ENCODE results near the gene AKT2. TPM values are rescaled to one million over a fixed set of nuclear protein-coding genes. Genes with fewer than 3 reads are reported as not detected.

Gene AKT2
- total RNA-seq, 4 donors from 2014 or later = 88.0 to 387 (median 102) TPM

GRCh38 chr19:40231544-40232424 lies 53.4 kb downstream of the AKT2 start:
- peaks cover 5 to 6% (median 6%) of the 10 kb centered on the region in 3 donors for H3K27me3 ChIP-seq
- H3K4me3 ChIP-seq = no peak overlapping the region
- DNase-seq (no peak), ATAC-seq (peak in 1 of 2 donors; percentile 40)
- peaks cover 3 to 39% of the 10 kb centered on the region in 2 donors for H3K36me3 ChIP-seq
- intact Hi-C loops (cut with DNase I; ENCODE audit: low total_unique reads) = no loop called here
- in situ Hi-C loops (cut with MboI; ENCODE audit: low sequenced_read_pairs in 4 of 4) = no loop called here
- no peak for TF ChIP-seq POLR2A (IDR thresholded peaks at IDR 0.05)
- no peak for TF ChIP-seq CTCF (IDR thresholded peaks at IDR 0.05 in 4 of 5, conservative IDR thresholded peaks at IDR 0.05 in 1 of 5)
- no peaks in the 10 kb centered on the region for H3K9me3 ChIP-seq
- H3K4me1 ChIP-seq = peaks cover 6 to 17% of the 10 kb centered on the region in 2 donors
- H3K27ac ChIP-seq = peak overlapping the region in 2 of 4 donors; percentile 13 to 26

DNA sequence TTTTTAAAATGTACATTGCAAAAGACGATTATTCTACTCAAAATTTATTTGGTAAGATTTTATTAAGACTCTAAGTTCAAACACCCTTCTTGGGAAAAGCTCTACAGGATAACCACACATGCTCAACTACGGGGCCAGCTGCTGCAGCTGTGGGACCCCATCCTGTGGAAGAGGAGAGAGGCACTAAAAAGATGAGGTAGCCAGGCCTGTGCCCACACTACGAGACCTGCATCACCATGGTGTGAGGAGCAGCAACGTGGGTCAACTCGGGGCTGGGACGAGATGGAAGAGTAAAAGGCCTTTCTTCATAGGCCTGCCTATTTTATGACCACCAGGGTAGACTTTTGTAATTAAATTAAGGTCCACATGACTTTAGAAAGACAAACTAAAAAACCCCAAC lies 54.1 kb downstream of the AKT2 start:
- no peak overlapping the region for H3K27ac ChIP-seq
- TF ChIP-seq POLR2A (IDR thresholded peaks at IDR 0.05) = no peak
- TF ChIP-seq CTCF (IDR thresholded peaks at IDR 0.05 in 4 of 5, conservative IDR thresholded peaks at IDR 0.05 in 1 of 5) = no peak
- intact Hi-C loops (cut with DNase I; ENCODE audit: low total_unique reads) = no loop called here

DNA sequence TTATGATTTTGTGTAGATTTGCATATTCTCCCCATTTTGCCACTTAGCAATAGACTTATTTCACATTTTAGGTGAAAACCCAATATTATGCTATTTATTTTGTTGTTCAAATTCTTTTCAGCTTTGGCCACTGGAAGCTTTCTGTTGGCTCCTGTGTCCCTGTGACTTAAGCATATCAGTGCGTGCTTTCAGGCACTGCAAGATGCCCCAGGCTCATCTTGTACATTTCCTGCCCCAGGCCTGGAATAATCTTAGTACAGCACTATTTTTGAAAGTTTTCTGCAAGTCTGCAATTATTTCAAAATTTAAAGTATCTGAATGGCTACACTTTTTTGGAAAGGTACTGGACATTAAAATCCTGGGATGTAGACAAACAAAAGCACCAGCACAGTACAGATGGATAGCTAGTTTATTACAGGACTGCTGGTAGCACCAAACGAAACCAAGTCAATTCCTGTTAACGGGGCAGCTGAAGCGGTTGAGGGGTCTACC lies 55.2 kb downstream of the AKT2 start:
- Histone ChIP-seq H3K27me3 (peaks cover 23 to 24% (median 24%) of the 10 kb centered on the region in 3 donors), H3K4me3 (no peak overlapping the region), H3K9me3 (no peaks in the 10 kb centered on the region), H3K36me3 (peaks cover 0 to 21% of the 10 kb centered on the region in 2 donors), H3K27ac (no peak overlapping the region), H3K4me1 (peaks cover 19 to 29% of the 10 kb centered on the region in 2 donors)
- TF ChIP-seq POLR2A (IDR thresholded peaks at IDR 0.05) (no peak), CTCF (IDR thresholded peaks at IDR 0.05 in 4 of 5, conservative IDR thresholded peaks at IDR 0.05 in 1 of 5) (no peak)
- in situ Hi-C loops (cut with MboI; ENCODE audit: low sequenced_read_pairs in 4 of 4) (loop anchor here in 2 of 4 donors (10.0 kb wide), 1 partner anchor 95 kb away; no protein-coding TSS in a partner anchor), intact Hi-C loops (cut with DNase I; ENCODE audit: low total_unique reads) (no loop called here)
- ATAC-seq = no peak
- no peak for DNase-seq

More for the DNA sequence above, 54.1 kb downstream of the AKT2 start:
- ATAC-seq (no peak), DNase-seq (no peak)
- peaks cover under 1 to 32% of the 10 kb centered on the region in 2 donors for H3K36me3 ChIP-seq
- no peak overlapping the region for H3K4me3 ChIP-seq
- H3K4me1 ChIP-seq = peaks cover 13 to 24% of the 10 kb centered on the region in 2 donors
- in situ Hi-C loops (cut with MboI; ENCODE audit: low sequenced_read_pairs in 4 of 4) = no loop called here
- no peaks in the 10 kb centered on the region for H3K9me3 ChIP-seq
- H3K27me3 ChIP-seq = peaks cover 12 to 14% (median 13%) of the 10 kb centered on the region in 3 donors

- TF ChIP-seq POLR2A (IDR thresholded peaks at IDR 0.05) (no peak), CTCF (IDR thresholded peaks at IDR 0.05 in 4 of 5, conservative IDR thresholded peaks at IDR 0.05 in 1 of 5) (no peak)
- DNase-seq (no peak), ATAC-seq (no peak)
- no peak overlapping the region for H3K4me3 ChIP-seq
- H3K27ac ChIP-seq = no peak overlapping the region
- H3K4me1 ChIP-seq = peaks cover 19 to 29% of the 10 kb centered on the region in 2 donors
- H3K36me3 ChIP-seq = peaks cover 0 to 16% of the 10 kb centered on the region in 2 donors
- peaks cover 27 to 29% (median 28%) of the 10 kb centered on the region in 3 donors for H3K27me3 ChIP-seq
- in situ Hi-C loops (cut with MboI; ENCODE audit: low sequenced_read_pairs in 4 of 4) = loop anchor here in 2 of 4 donors (10.0 kb wide), 1 partner anchor 95 kb away; no protein-coding TSS in a partner anchor
- H3K9me3 ChIP-seq = no peaks in the 10 kb centered on the region
- intact Hi-C loops (cut with DNase I; ENCODE audit: low total_unique reads) = no loop called here
Measured at GRCh38 chr19:40229484-40229883, 55.7 kb downstream of the AKT2 start.

Data from gastrocnemius medialis (tissue), 4 donors.